Tibial nerve (tissue), 4 donors: ENCODE results near the gene ATG7. TPM values are rescaled to one million over a fixed set of nuclear protein-coding genes. Genes with fewer than 3 reads are reported as not detected.

Source experiments
- DNase-seq, 2 donors: peaks; one replicate each; pipeline ENCODE4 v3.0.0-alpha.2; 2019; ENCODE audit warnings: low spot score in 2 of 2
- H3K27ac ChIP-seq, 4 donors: fragments of 200-600 bp; sonication (generic) in 3 of 4; one replicate each; pipeline ENCODE4 v1.5.1; 2017 to 2019; ENCODE audit warnings: mild to moderate bottlenecking in 1 of 4
- H3K27me3 ChIP-seq, 2 donors: fragments of 200-600 bp; sonication (generic) in 1 of 2; one replicate each; pipeline versions ENCODE4 v1.5.1 to v1.6.0; 2017 to 2019
- H3K36me3 ChIP-seq, 3 donors: fragments of 200-600 bp; sonication (generic); one replicate each; pipeline ENCODE4 v1.5.1; 2018 to 2019
- H3K4me1 ChIP-seq, 4 donors: fragments of 200-600 bp; sonication (generic) in 3 of 4; one replicate each; pipeline ENCODE4 v1.5.1; 2017 to 2019
- H3K4me3 ChIP-seq, 4 donors: fragments of 200-600 bp; sonication (generic) in 3 of 4; one replicate each; pipeline ENCODE4 v1.5.1; 2017 to 2019; ENCODE audit warnings: mild to moderate bottlenecking in 1 of 4, moderate library complexity in 1 of 4
- H3K9me3 ChIP-seq, 4 donors: fragments of 200-600 bp; sonication (generic) in 3 of 4; one replicate each; pipeline ENCODE4 v1.5.1; 2017 to 2019
- CTCF ChIP-seq, 5 experiments: fragments of 200-600 bp in 3 of 5; fragments of 450-650 bp in 2 of 5; sonication (generic) in 3 of 5; IDR thresholded peaks; one replicate each; pipeline ENCODE4 v1.5.1; 2016 to 2019; ENCODE audit warnings: antibody characterized with exemption in 5 of 5, mild to moderate bottlenecking in 3 of 5, moderate library complexity in 2 of 5
- EP300 ChIP-seq, 2 donors: sonication (generic); formaldehyde crosslinking; IDR thresholded peaks; one replicate each; pipeline ENCODE4 v1.6.1; 2017; ENCODE audit warnings: antibody characterized with exemption in 2 of 2, mild to moderate bottlenecking in 1 of 2
- POLR2A ChIP-seq, 2 donors: fragments of 450-650 bp; IDR thresholded peaks; one replicate each; pipeline ENCODE4 v1.6.1; 2017; ENCODE audit warnings: antibody characterized with exemption in 2 of 2, mild to moderate bottlenecking in 2 of 2, moderate library complexity in 2 of 2
- WGBS, 2 donors: methylation state at CpG; one replicate each; pipeline ENCODE4 v1.1.5; 2018; 5-methylcytosine and 5-hydroxymethylcytosine counted together
- total RNA-seq, 4 donors: library from RNA; depleted of rRNA; stranded (reverse); fragments of >200 nt; gene quantifications; one replicate each; pipeline ENCODE4 v1.1.0, GENCODE V29; 2016

Gene ATG7
- total RNA-seq, 4 donors from 2014 or later = 71.0 to 94.0 (median 76.2) TPM

DNA sequence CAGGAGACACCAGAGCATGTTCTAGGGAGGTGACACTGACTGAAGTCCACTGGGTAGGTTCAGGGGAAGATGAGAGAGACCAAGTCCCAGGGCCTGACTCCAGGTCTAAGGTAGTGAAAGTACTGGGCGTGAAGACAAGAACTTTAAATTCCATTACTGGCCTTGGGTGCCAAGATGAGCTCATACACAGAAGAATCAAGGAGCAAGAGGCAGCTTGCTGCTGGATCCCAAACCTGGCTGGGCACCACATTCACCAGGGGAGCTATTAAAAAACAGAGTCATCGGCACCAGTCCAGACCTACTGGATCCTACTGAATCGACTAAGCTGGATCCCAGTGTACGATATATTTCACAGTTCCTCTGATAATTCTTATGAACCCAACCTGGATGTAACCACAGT, 42.1 kb upstream of the ATG7 start:
- WGBS, 2 donors = 69 to 79% methylated on average over 4 of the region's 4 CpGs
- DNase-seq = no peak
- H3K27me3 ChIP-seq = no peaks in the 10 kb centered on the region
- H3K4me3 ChIP-seq = no peak overlapping the region
- H3K4me1 ChIP-seq = peaks cover 0 to 24% (median 0%) of the 10 kb centered on the region in 4 donors
- no peaks in the 10 kb centered on the region for H3K36me3 ChIP-seq
- TF ChIP-seq CTCF (IDR thresholded peaks at IDR 0.05) = no peak
- TF ChIP-seq EP300 (IDR thresholded peaks at IDR 0.05) = no peak
- TF ChIP-seq POLR2A (IDR thresholded peaks at IDR 0.05) = no peak
- no peaks in the 10 kb centered on the region for H3K9me3 ChIP-seq
- no peak overlapping the region for H3K27ac ChIP-seq

DNA sequence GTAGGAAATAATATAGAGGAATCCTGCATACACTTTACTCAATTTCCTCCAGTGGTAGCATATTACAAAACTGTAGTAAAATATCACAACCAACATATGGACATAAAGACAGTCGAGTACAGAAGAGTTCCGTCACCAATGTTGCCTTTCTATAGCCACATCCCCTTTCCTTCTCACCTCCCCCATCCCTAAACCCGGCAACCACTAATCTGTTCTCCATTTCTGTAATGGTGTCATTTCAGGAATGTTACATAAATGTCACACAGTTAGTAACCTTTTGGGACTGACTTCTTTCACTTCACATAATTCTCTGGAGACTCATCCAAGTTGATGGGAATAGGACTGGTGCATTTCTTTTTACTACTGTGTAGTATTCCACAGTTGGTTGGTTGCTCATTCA, 41.4 kb upstream of the ATG7 start:
- H3K27ac ChIP-seq = no peak overlapping the region
- DNase-seq = no peak
- no peaks in the 10 kb centered on the region for H3K9me3 ChIP-seq
- 38 to 55% methylated on average over 3 of the region's 3 CpGs for WGBS, 2 donors
- TF ChIP-seq CTCF (IDR thresholded peaks at IDR 0.05) (no peak), EP300 (IDR thresholded peaks at IDR 0.05) (no peak)
- no peaks in the 10 kb centered on the region for H3K36me3 ChIP-seq
- no peaks in the 10 kb centered on the region for H3K27me3 ChIP-seq
- no peak overlapping the region for H3K4me3 ChIP-seq
- peaks cover 0 to 18% (median 0%) of the 10 kb centered on the region in 4 donors for H3K4me1 ChIP-seq

GRCh38 chr3:11235385-11235784, 36.8 kb upstream of the ATG7 start:
- TF ChIP-seq EP300 (IDR thresholded peaks at IDR 0.05) (no peak), CTCF (IDR thresholded peaks at IDR 0.05) (no peak), POLR2A (IDR thresholded peaks at IDR 0.05) (no peak)
- Histone ChIP-seq H3K27me3 (no peaks in the 10 kb centered on the region), H3K4me3 (no peak overlapping the region), H3K27ac (no peak overlapping the region), H3K9me3 (no peaks in the 10 kb centered on the region), H3K4me1 (peaks cover 0 to 5% (median 0%) of the 10 kb centered on the region in 4 donors), H3K36me3 (no peaks in the 10 kb centered on the region)
- DNase-seq = no peak
- 76 to 82% methylated on average over 4 to 8 of the region's 8 CpGs for WGBS, 2 donors

- WGBS, 2 donors = 38 to 46% methylated on average over 8 of the region's 8 CpGs
- DNase-seq = peak; percentile 41 to 74
- no peaks in the 10 kb centered on the region for H3K27me3 ChIP-seq
Observed at GRCh38 chr3:11236588-11237461, 35.4 kb upstream of the ATG7 start.

More at GRCh38 chr3:11236588-11237461, 35.4 kb upstream of the ATG7 start:
- H3K4me1 ChIP-seq = peaks cover 0 to 5% (median 0%) of the 10 kb centered on the region in 4 donors
- no peak for TF ChIP-seq POLR2A (IDR thresholded peaks at IDR 0.05)
- TF ChIP-seq CTCF (IDR thresholded peaks at IDR 0.05) = peak in 3 of 5 experiments; percentile 55 to 77 (median 56)
- TF ChIP-seq EP300 (IDR thresholded peaks at IDR 0.05) = no peak
- no peaks in the 10 kb centered on the region for H3K36me3 ChIP-seq
- H3K27ac ChIP-seq = peak overlapping the region in 1 of 4 donors; percentile 40
- no peaks in the 10 kb centered on the region for H3K9me3 ChIP-seq
- no peak overlapping the region for H3K4me3 ChIP-seq
